Prostate gland (tissue), 2 donors: ENCODE data around the gene SUFU. TPM values are rescaled to one million over a fixed set of nuclear protein-coding genes. Genes with fewer than 3 reads are reported as not detected.

Source experiments
- DNase-seq: peaks from one replicate; pipeline ENCODE4 v3.0.0-alpha.2; 2019; ENCODE audit warnings: low spot score
- H3K27ac ChIP-seq, 2 donors: fragments of 200-600 bp; sonication (generic); 2 replicates each; pipeline ENCODE4 v1.5.1; 2017 to 2019
- H3K27me3 ChIP-seq: fragments of 200-600 bp; sonication (generic); replicated peaks from 2 replicates; pipeline ENCODE4 v1.5.1; 2019; ENCODE audit not compliant: insufficient read depth
- H3K36me3 ChIP-seq, 2 donors: fragments of 200-600 bp; sonication (generic); 1 replicate in 1 of 2; 2 replicates in 1 of 2; pipeline versions ENCODE4 v1.5.1 to v1.8.1; 2017 to 2019
- H3K4me1 ChIP-seq: fragments of 200-600 bp; sonication (generic); replicated peaks from 2 replicates; pipeline ENCODE4 v1.5.1; 2019
- H3K4me3 ChIP-seq, 2 donors: fragments of 200-600 bp; sonication (generic); 2 replicates each; pipeline ENCODE4 v1.5.1; 2017 to 2019
- H3K9me3 ChIP-seq: fragments of 200-600 bp; sonication (generic); 2 replicates; pipeline ENCODE4 v1.5.1; 2017
- CTCF ChIP-seq, 4 experiments: fragments of 200-600 bp in 2 of 4; fragments of 450-650 bp in 2 of 4; sonication (generic) in 2 of 4; IDR thresholded peaks; 1 replicate in 3 of 4; 2 replicates in 1 of 4; pipeline ENCODE4 v1.5.1; 2016 to 2019; ENCODE audit warnings: antibody characterized with exemption in 4 of 4, mild to moderate bottlenecking in 2 of 4, moderate library complexity in 2 of 4
- POLR2A ChIP-seq: fragments of 450-650 bp; IDR thresholded peaks from one replicate; pipeline ENCODE4 v1.6.1; 2016; ENCODE audit warnings: antibody characterized with exemption, mild to moderate bottlenecking
- POLR2AphosphoS5 ChIP-seq: sonication (generic); formaldehyde crosslinking; IDR thresholded peaks from one replicate; pipeline ENCODE4 v1.6.1; 2017; ENCODE audit warnings: antibody characterized with exemption
- WGBS: methylation state at CpG from one replicate; pipeline ENCODE4 v1.1.5; 2018; 5-methylcytosine and 5-hydroxymethylcytosine counted together
- intact Hi-C: fragments of 100-400 bp; cut with DNase I; formaldehyde crosslinking; loops from one replicate; pipeline ENCODE4 v1.14.2; 2022
- total RNA-seq, 2 donors: library from RNA; depleted of rRNA; stranded (reverse); fragments of >200 nt; gene quantifications; one replicate each; pipeline ENCODE4 v1.1.0, GENCODE V29; 2016

Gene SUFU
- total RNA-seq, 2 donors from 2014 or later, result 17.4 to 20.4 TPM

GRCh38 chr10:102613286-102613685 is 109.5 kb downstream of the SUFU start:
- no peak for DNase-seq
- Histone ChIP-seq H3K27me3 (no peaks in the 10 kb centered on the region), H3K4me1 (no peaks in the 10 kb centered on the region), H3K9me3 (no peaks in the 10 kb centered on the region), H3K36me3 (no peaks in the 10 kb centered on the region), H3K27ac (no peak overlapping the region), H3K4me3 (no peak overlapping the region)
- WGBS, result 90% methylated on average over 7 of the region's 7 CpGs
- TF ChIP-seq CTCF (IDR thresholded peaks at IDR 0.05) (no peak), POLR2AphosphoS5 (no peak), POLR2A (no peak)
- intact Hi-C loops, result no loop called here

- no peak for DNase-seq
- Histone ChIP-seq H3K27ac (no peak overlapping the region), H3K4me3 (no peak overlapping the region), H3K27me3 (no peaks in the 10 kb centered on the region), H3K36me3 (no peaks in the 10 kb centered on the region), H3K9me3 (no peaks in the 10 kb centered on the region), H3K4me1 (no peaks in the 10 kb centered on the region)
- intact Hi-C loops, result no loop called here
- WGBS, result 46% methylated on average over 8 of the region's 8 CpGs
- no peak for TF ChIP-seq CTCF (IDR thresholded peaks at IDR 0.05)
- no peak for TF ChIP-seq POLR2AphosphoS5
Measured at GRCh38 chr10:102613785-102614184, 110.0 kb downstream of the SUFU start.

- no peak for TF ChIP-seq POLR2AphosphoS5
- no peak for TF ChIP-seq POLR2A
- no peak for TF ChIP-seq CTCF (IDR thresholded peaks at IDR 0.05)
- H3K4me3 ChIP-seq, result no peak overlapping the region
- no peaks in the 10 kb centered on the region for H3K27me3 ChIP-seq
- no peak overlapping the region for H3K27ac ChIP-seq
- H3K36me3 ChIP-seq, result no peaks in the 10 kb centered on the region
- intact Hi-C loops, result no loop called here
- peaks cover 9% of the 10 kb centered on the region for H3K4me1 ChIP-seq
- no peak for DNase-seq
- H3K9me3 ChIP-seq, result no peaks in the 10 kb centered on the region
- WGBS, result 90% methylated on average over 5 of the region's 5 CpGs
Measured at GRCh38 chr10:102614888-102615287, 111.1 kb downstream of the SUFU start.

GRCh38 chr10:102615361-102615760 is 111.6 kb downstream of the SUFU start:
- intact Hi-C loops, result no loop called here
- Histone ChIP-seq H3K27me3 (no peaks in the 10 kb centered on the region), H3K9me3 (no peaks in the 10 kb centered on the region), H3K4me3 (no peak overlapping the region), H3K27ac (no peak overlapping the region), H3K36me3 (no peaks in the 10 kb centered on the region), H3K4me1 (peaks cover 14% of the 10 kb centered on the region)
- 70% methylated on average over 7 of the region's 7 CpGs for WGBS
- DNase-seq, result no peak
- TF ChIP-seq POLR2A (no peak), CTCF (IDR thresholded peaks at IDR 0.05) (peak in 1 of 4 experiments; percentile 16), POLR2AphosphoS5 (no peak)

- no peaks in the 10 kb centered on the region for H3K9me3 ChIP-seq
- intact Hi-C loops, result no loop called here
- WGBS, result 70% methylated on average over 1 of the region's 1 CpG
- no peak overlapping the region for H3K4me3 ChIP-seq
- H3K36me3 ChIP-seq, result no peaks in the 10 kb centered on the region
- peaks cover 22% of the 10 kb centered on the region for H3K4me1 ChIP-seq
- H3K27me3 ChIP-seq, result no peaks in the 10 kb centered on the region
- DNase-seq, result no peak
- H3K27ac ChIP-seq, result no peak overlapping the region
- TF ChIP-seq POLR2AphosphoS5 (no peak), POLR2A (no peak), CTCF (IDR thresholded peaks at IDR 0.05) (no peak)
Measured at GRCh38 chr10:102616066-102616770, 112.4 kb downstream of the SUFU start.
